GM23338 (cell line): ENCODE results near the gene CLIP1. TPM values are rescaled to one million over a fixed set of nuclear protein-coding genes. Genes with fewer than 3 reads are reported as not detected.

ENCODE experiments used
- ATAC-seq: fragments of 200-7000 bp; cut with Tn5 transposase; 3 replicates; pipeline ENCODE4 v1.9.1; 2020
- DNase-seq: peaks from one replicate; pipeline ENCODE4 v3.0.0-alpha.2; 2015; ENCODE audit warnings: low spot score
- H2AFZ ChIP-seq: fragments of 200-600 bp; sonication (generic); 2 replicates; pipeline ENCODE4 v1.8.0; 2016; ENCODE audit warnings: antibody characterized with exemption, mild to moderate bottlenecking, moderate library complexity
- H3F3A ChIP-seq: fragments of 200-600 bp; sonication (generic); replicated peaks from 2 replicates; pipeline ENCODE4 v1.8.0; 2017; ENCODE audit warnings: antibody characterized with exemption, mixed run types, low read depth
- H3K27ac ChIP-seq: fragments of 200-600 bp; sonication (generic); 2 replicates; pipeline ENCODE4 v1.6.1; 2016; ENCODE audit warnings: low read depth
- H3K27me3 ChIP-seq: fragments of 200-600 bp; sonication (generic); 2 replicates; pipeline ENCODE4 v1.8.0; 2016; ENCODE audit warnings: mild to moderate bottlenecking, mixed run types, moderate library complexity; ENCODE audit not compliant: insufficient read depth
- H3K36me3 ChIP-seq: fragments of 200-600 bp; sonication (generic); 2 replicates; pipeline ENCODE4 v1.8.0; 2016; ENCODE audit warnings: mild to moderate bottlenecking; ENCODE audit not compliant: insufficient read depth
- H3K4me1 ChIP-seq: fragments of 200-600 bp; sonication (generic); 2 replicates; pipeline ENCODE4 v1.8.0; 2016; ENCODE audit warnings: mild to moderate bottlenecking, moderate library complexity; ENCODE audit not compliant: insufficient read depth
- H3K4me2 ChIP-seq: fragments of 200-600 bp; sonication (generic); 2 replicates; pipeline ENCODE4 v1.7.1; 2017; ENCODE audit warnings: mixed run types
- H3K4me3 ChIP-seq: fragments of 200-600 bp; sonication (generic); 2 replicates; pipeline ENCODE4 v1.6.1; 2016; ENCODE audit warnings: mixed run types
- H3K79me2 ChIP-seq: fragments of 200-600 bp; sonication (generic); replicated peaks from 2 replicates; pipeline ENCODE4 v1.8.0; 2017; ENCODE audit warnings: mild to moderate bottlenecking; ENCODE audit not compliant: insufficient read depth
- H3K9me2 ChIP-seq: fragments of 200-600 bp; sonication (generic); 2 replicates; pipeline ENCODE4 v1.8.0; 2017; ENCODE audit not compliant: insufficient read depth
- H4K20me1 ChIP-seq: fragments of 200-600 bp; sonication (generic); replicated peaks from 2 replicates; pipeline ENCODE4 v1.8.0; 2017; ENCODE audit warnings: mild to moderate bottlenecking; ENCODE audit not compliant: insufficient read depth
- H3K27ac Mint-ChIP-seq: 2 replicates; pipeline ENCODE4 v1.8.0; 2020; ENCODE audit warnings: inconsistent platforms, mild to moderate bottlenecking, moderate library complexity, mixed read lengths
- H3K27me3 Mint-ChIP-seq: 3 replicates; pipeline ENCODE4 v1.8.0; 2022; ENCODE audit warnings: low read depth, mild to moderate bottlenecking, moderate library complexity, mixed read lengths, inconsistent platforms; ENCODE audit not compliant: insufficient read depth, poor library complexity
- H3K36me3 Mint-ChIP-seq: 3 replicates; pipeline ENCODE4 v1.8.0; 2021; ENCODE audit warnings: low read depth, mild to moderate bottlenecking, inconsistent platforms, moderate library complexity, mixed read lengths
- H3K4me1 Mint-ChIP-seq: 3 replicates; pipeline ENCODE4 v1.8.0; 2020; ENCODE audit warnings: mild to moderate bottlenecking, inconsistent platforms, mixed read lengths
- H3K4me3 Mint-ChIP-seq: 3 replicates; pipeline ENCODE4 v1.8.0; 2021; ENCODE audit warnings: moderate library complexity, mild to moderate bottlenecking, inconsistent platforms, mixed read lengths
- H3K9me3 Mint-ChIP-seq: 3 replicates; pipeline ENCODE4 v1.8.0; 2020; ENCODE audit warnings: moderate library complexity, mild to moderate bottlenecking, inconsistent platforms, mixed read lengths
- CREB1 ChIP-seq: fragments of 250-450 bp; sonication (Bioruptor Pico); IDR thresholded peaks from 2 replicates; pipeline ENCODE4 v1.5.0; 2020; ENCODE audit warnings: low read depth, mild to moderate bottlenecking, moderate library complexity
- EZH2 ChIP-seq: fragments of 200-600 bp; sonication (generic); IDR thresholded peaks from one replicate; pipeline ENCODE4 v1.8.0; 2017; ENCODE audit warnings: antibody characterized with exemption, mild to moderate bottlenecking, low read depth; ENCODE audit not compliant: unreplicated experiment
- EZH2phosphoT487 ChIP-seq: fragments of 200-600 bp; sonication (generic); IDR thresholded peaks from one replicate; pipeline ENCODE4 v1.8.1; 2018; ENCODE audit warnings: antibody characterized with exemption; ENCODE audit not compliant: unreplicated experiment
- JUNB ChIP-seq: IDR thresholded peaks from one replicate; pipeline ENCODE4 v1.6.1; 2016; ENCODE audit warnings: antibody characterized with exemption; ENCODE audit not compliant: unreplicated experiment
- POLR2AphosphoS5 ChIP-seq: IDR thresholded peaks from 2 replicates; pipeline ENCODE4 v1.6.1; 2016; ENCODE audit warnings: antibody characterized with exemption, low read depth
- REST ChIP-seq: IDR thresholded peaks from one replicate; pipeline ENCODE4 v1.6.1; 2018; ENCODE audit warnings: antibody characterized with exemption; ENCODE audit not compliant: unreplicated experiment
- ZNF331 ChIP-seq: fragments of 250-450 bp; sonication (Bioruptor Pico); IDR thresholded peaks from 2 replicates; pipeline ENCODE4 v1.5.0; 2020; ENCODE audit warnings: low read depth, mild to moderate bottlenecking, moderate library complexity
- ZNF462 ChIP-seq: fragments of 250-450 bp; sonication (Bioruptor Pico); IDR thresholded peaks from 2 replicates; pipeline ENCODE4 v1.5.0; 2020; ENCODE audit warnings: mild to moderate bottlenecking, moderate library complexity
- polyA plus RNA-seq: library from polyadenylated mRNA; unstranded; fragments of >200 nt; fragmentation: Nextera tagmentation; extraction: Ambion mirVana; gene quantifications from 2 replicates; pipeline ENCODE4 v1.2.1, GENCODE V29; 2016
- total RNA-seq: library from RNA; depleted of rRNA; stranded (reverse); fragments of >200 nt; shearing (Covaris generic); gene quantifications from 2 replicates; pipeline ENCODE4 v1.2.3, GENCODE V29; 2014
- TF ChIP-seq, protein P1 (sequence below), 2 experiments: fragments of 200-600 bp in 1 of 2; sonication (generic) in 1 of 2; conservative IDR thresholded peaks; 2 replicates each; pipeline versions ENCODE4 v1.5.1 to v1.6.1; 2016 to 2017; ENCODE audit warnings: antibody characterized with exemption in 2 of 2, low read depth in 2 of 2, mild to moderate bottlenecking in 2 of 2, moderate library complexity in 1 of 2
- TF ChIP-seq, protein P2 (sequence below): IDR thresholded peaks from 2 replicates; pipeline ENCODE4 v1.6.1; 2016; ENCODE audit warnings: antibody characterized with exemption

The CLIP1 gene
- total and polyA plus RNA-seq, 2 experiments from 2014 or later, result 11.5 to 21.1 TPM

DNA sequence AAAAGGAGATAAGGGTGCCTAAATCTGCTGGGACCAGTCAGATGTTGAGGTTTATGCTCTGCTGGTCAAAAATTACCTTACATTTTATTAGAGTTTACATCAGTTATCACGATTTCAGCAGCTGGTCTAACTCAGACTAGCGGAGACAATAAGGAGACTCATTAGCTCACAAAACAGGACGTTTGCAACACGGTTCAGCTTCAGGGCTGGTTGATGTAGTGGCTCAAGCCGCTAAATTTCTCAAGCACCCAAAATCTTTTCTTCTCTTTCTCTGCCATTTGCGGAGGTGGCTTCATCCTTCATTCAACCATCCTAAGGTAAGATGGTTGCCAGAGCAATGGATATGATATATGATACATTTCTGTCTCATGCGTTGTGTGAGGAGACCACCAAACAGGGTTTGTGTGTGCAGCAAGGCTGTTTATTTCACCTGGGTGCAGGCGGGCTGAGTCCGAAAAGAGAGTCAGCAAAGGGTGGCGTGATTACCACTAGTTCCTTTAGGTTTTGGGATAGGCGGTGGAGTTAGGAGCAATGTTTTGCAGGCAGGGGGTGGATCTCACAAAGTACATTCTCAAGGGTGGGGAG is 30.3 kb upstream of the CLIP1 start:
- Histone ChIP-seq H4K20me1 (no peaks in the 10 kb centered on the region), H3F3A (no peaks in the 10 kb centered on the region), H3K4me2 (no peak overlapping the region), H3K9me2 (no peaks in the 10 kb centered on the region), H3K36me3 (no peaks in the 10 kb centered on the region), H3K79me2 (no peaks in the 10 kb centered on the region), H3K4me1 (no peaks in the 10 kb centered on the region), H3K27me3 (no peaks in the 10 kb centered on the region), H3K4me3 (no peak overlapping the region), H2AFZ (peak overlapping the region; percentile 97; the same call in 1 of the 2 replicates), H3K27ac (no peak overlapping the region)
- Mint-ChIP-seq H3K27ac (0 out of 2 replicates have a peak overlapping the region, but pooled peaks have one; percentile 17), H3K9me3 (no peaks in the 10 kb centered on the region), H3K36me3 (no peaks in the 10 kb centered on the region), H3K4me3 (no peak overlapping the region), H3K4me1 (no peaks in the 10 kb centered on the region), H3K27me3 (peaks cover 3% of the 10 kb centered on the region)
- DNase-seq, result no peak
- no peak for TF ChIP-seq ZNF462 (CRISPR knock-in tag)
- no peak for TF ChIP-seq CREB1
- TF ChIP-seq, protein P1, sequence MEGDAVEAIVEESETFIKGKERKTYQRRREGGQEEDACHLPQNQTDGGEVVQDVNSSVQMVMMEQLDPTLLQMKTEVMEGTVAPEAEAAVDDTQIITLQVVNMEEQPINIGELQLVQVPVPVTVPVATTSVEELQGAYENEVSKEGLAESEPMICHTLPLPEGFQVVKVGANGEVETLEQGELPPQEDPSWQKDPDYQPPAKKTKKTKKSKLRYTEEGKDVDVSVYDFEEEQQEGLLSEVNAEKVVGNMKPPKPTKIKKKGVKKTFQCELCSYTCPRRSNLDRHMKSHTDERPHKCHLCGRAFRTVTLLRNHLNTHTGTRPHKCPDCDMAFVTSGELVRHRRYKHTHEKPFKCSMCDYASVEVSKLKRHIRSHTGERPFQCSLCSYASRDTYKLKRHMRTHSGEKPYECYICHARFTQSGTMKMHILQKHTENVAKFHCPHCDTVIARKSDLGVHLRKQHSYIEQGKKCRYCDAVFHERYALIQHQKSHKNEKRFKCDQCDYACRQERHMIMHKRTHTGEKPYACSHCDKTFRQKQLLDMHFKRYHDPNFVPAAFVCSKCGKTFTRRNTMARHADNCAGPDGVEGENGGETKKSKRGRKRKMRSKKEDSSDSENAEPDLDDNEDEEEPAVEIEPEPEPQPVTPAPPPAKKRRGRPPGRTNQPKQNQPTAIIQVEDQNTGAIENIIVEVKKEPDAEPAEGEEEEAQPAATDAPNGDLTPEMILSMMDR (conservative IDR thresholded peaks at IDR 0.05; ENCODE audit: low read depth in 2 of 2), result no peak
- TF ChIP-seq EZH2, result no peak
- TF ChIP-seq POLR2AphosphoS5, result no peak
- TF ChIP-seq, protein P2, sequence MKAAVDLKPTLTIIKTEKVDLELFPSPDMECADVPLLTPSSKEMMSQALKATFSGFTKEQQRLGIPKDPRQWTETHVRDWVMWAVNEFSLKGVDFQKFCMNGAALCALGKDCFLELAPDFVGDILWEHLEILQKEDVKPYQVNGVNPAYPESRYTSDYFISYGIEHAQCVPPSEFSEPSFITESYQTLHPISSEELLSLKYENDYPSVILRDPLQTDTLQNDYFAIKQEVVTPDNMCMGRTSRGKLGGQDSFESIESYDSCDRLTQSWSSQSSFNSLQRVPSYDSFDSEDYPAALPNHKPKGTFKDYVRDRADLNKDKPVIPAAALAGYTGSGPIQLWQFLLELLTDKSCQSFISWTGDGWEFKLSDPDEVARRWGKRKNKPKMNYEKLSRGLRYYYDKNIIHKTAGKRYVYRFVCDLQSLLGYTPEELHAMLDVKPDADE, result no peak
- TF ChIP-seq JUNB, result no peak
- TF ChIP-seq EZH2phosphoT487, result no peak
- no peak for TF ChIP-seq ZNF331 (CRISPR knock-in tag)
- no peak for TF ChIP-seq REST
- ATAC-seq, result no peak
